ENCODE measurements around the gene RAB22A.

Gene RAB22A

DNA sequence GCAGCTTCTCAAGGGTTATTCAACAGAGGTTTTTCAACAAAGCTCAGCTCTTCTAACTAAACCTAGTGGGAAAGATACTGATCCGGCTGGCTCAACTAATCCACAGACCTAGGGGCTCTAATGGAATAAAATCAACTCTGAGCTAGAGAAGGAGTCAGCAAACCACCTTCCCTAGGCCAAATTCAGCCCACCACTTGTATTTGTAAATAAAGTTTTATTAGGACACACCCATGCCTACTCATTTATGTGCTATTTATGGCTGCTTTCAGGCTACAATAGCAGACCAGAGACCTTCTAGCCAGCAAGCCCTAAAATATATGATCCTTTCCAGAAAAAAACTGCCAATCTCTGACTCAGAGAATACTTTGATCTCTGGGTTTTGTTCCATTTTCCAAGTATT is 6.0 kb upstream of the RAB22A start:
- no peak for DNase-seq (ENCODE audit: low read depth)

GRCh38 chr20:58305061-58305460 is 4.5 kb upstream of the RAB22A start:
- no peak for DNase-seq (ENCODE audit: low read depth)

DNA sequence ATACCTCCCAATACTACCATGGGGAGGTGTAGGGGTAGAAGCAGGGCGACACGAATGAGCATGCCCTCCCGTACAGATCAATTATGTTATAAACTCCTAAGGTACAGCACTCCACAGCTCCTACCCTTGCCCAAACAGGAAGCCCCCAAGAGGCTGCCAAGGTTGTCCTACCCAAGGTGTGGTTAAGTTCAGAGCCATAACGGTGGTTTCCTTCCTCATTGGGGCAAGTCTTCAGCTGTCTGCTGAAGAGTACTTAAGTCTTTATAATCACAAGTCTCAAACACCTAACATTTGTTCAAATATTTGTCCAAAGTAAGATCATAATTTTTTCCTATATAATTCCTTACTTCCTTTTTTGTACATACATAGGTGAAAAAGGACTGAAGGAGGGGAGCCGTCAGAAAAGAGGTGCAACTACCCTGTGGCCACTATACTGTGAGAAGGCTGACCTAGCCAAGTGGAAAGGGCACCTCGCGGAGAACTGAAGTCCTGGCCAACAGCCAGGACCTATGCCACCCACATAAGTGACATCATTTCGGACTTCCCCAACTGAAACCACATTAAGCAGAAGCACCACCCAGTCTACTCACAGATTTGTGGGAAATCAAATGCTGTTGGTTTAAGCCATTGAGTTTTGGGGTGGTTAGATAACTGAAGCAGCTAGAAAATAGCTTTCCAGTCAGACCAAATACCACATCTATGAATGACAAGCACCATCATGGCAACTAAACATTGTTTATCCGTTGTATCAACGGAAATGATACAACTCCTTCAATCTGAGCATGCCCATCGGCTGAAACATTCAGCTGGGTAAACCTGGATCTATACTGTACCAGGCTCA is 2.9 kb upstream of the RAB22A start:
- DNase-seq (ENCODE audit: low read depth), result peak; percentile 50

DNA sequence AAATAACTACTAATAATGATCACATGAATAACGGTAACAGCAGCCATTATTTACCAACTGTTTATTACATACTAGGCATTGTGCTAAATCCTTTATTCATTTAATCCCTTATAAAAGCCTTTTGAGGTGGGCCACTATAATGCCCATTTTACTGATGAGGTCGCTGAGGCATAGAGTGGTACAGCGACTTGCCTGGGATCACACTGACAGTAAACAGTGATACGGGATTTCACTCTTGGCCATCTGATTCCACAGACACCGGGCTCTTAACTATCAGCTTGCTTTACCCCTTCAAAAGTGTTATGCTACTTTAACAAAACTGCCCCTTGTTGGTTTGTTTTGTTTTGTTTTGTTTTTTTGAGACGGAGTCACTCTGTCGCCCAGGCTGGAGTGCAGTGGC is 2.2 kb upstream of the RAB22A start:
- no peak for DNase-seq (ENCODE audit: low read depth)

- no peak for DNase-seq (ENCODE audit: low read depth)
Measured at GRCh38 chr20:58308290-58308679, 1.2 kb upstream of the RAB22A start.

DNA sequence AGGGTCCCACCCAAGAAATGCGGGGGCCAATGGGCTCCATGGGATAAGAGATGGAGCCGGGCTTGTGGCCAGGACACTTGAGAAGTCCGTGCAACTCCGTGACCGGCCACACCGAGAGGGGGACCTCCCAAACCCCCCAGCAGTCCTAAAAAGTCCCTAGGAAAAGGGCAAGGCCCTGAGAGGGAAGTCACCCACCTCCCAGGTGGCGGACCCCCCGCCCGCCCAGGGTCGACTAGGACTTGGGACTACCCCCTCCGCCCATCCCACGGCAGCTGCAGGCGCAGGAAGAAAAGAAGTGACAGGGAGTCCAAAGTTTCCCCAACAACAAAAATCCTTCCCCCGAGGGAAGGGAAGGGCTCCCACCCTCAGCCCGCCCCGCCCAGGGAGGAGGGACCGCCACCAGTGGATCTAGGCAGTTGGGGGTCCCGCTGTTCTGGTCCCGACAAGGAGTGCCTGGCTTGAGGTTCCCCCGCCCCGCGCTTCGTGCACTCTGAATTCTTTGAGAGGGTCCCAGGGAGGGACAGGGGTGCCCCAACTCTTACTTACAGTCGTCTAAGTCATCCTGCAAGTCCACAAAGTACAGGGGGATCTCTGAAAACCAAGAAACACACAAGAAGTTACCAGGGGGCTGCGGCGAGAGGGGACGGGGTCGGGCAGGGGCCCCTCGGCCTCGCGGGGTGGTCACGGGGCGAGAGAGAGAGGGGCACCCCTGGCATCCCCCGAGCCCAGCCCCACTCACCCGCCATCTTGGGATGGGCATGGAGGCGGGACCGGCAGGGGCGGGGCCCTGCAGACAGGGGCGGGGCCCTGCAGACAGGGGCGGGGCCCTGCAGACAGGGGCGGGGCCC is 611 bp upstream of the RAB22A start:
- no peak for DNase-seq (ENCODE audit: low read depth)

- DNase-seq (ENCODE audit: low read depth), result no peak
Measured at GRCh38 chr20:58310291-58310782, 822 bp downstream of the RAB22A start.

DNA sequence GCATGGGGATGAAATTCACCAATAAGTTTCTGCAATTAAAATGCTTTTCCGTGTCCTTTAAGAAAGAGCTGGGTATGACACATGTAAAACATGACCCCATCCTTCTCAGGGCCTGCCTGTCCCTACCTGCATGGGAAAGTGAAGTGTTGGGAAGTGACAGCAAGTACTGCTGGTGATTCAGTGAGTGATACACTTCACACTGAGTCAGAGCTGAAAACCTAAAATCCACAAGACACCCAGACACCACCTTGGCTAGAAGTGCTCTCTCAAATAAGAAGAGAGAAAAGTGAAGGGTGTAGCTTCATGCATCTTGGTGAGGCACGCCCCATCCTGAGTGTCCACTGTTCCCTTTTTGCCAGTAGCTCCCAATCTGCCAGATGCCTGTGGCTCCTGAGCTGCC is 3.3 kb downstream of the RAB22A start:
- no peak for DNase-seq (ENCODE audit: low read depth)

- no peak for DNase-seq (ENCODE audit: low read depth)
Measured at GRCh38 chr20:58313396-58313795, 3.9 kb downstream of the RAB22A start.

DNA sequence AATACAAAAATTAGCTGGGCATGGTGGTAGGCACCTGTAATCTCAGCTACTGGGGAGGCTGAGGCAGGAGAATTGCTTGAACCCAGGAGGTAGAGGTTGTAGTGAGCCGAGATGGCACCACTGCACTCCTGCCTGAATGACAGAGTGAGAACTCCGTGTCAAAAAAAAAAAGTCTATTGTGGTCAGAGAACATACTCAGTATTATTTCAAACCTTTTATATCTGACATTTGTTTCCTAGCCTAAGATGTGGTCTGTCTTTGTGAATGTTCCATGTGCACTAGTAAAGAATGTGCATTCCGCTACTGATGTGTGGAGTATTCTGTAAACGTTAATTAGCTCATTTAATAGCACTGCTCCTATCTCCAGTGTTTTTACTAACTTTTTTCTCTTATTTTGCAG is 11.7 kb downstream of the RAB22A start:
- no peak for DNase-seq (ENCODE audit: low read depth)

- DNase-seq (ENCODE audit: low read depth), result no peak
Measured at GRCh38 chr20:58322083-58322482, 12.6 kb downstream of the RAB22A start.

- DNase-seq (ENCODE audit: low read depth), result no peak
Measured at GRCh38 chr20:58325912-58326311, 16.4 kb downstream of the RAB22A start.

DNA sequence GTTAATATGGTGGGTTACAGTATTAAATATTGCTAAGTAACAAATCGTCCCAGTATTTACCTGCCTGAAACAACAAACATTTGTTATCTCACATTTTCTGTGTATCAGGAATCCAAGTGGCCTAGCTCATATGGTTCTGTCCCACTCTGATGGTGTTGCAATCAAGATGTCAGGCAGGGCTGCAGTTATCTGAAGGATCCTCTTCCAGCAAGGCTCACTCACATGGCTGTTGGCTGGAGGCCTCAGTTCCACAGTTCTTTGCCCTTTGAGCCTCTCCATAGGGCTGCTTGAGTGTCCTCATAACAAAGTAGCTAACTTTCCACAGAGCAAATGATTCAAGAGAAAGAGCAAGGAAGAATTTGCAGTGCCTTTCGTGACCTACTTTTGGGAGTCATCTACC is 17.7 kb downstream of the RAB22A start:
- DNase-seq (ENCODE audit: low read depth), result no peak

DNA sequence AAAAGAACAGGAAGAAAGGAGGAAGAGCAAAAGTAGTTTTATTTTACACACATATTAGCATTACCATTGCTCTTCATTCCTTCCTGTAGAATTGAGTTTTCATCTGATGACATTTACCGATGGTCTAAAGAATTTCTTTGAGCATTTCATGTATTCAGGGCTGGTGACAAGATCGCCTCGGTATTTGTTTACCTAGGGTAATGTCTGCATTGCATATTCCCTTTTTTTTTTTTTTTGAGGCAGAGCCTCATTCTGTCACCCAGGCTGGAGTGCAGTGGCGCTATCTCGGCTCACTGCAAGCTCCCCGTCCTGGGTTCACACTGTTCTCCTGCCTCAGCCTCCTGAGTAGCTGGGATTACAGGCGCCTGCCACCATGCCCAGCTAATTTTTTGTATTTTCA is 19.3 kb downstream of the RAB22A start:
- no peak for DNase-seq (ENCODE audit: low read depth)

DNA sequence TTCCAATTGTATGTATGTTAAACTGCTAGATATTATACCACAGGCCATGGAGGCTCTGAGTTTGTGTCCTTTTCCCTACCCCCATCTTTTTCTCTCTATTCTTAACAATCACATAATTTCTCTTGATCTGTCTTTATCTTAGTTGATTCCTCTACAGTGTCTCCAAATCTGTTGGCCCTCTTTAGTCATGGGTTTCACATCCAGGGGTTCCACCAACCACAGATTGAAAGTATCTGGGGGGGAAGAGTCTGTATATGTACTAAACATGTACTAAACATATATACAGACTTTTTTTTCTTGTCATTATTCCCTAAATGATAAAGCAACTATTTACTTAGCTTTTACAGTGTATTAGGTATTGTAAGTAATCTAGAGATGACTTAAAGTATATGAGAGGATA is 20.2 kb downstream of the RAB22A start:
- DNase-seq (ENCODE audit: low read depth), result no peak

DNA sequence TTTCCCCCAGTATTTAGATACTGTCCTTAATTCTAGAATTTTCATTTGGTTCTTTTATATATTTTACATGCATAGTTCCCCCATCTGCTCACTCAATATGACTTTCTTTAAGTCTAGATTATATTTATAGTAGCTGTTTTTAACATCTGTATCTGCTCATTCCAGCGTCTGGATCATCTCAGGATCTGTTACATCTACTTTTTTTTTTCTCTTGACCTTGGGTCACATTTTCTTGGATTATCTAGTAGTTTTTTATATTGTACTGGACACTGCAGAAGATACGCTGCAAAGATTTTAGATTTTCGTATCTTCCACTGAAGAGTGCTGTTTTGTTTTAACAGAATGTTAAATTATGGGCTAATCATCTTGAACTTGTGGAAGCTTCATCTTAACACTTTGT is 20.7 kb downstream of the RAB22A start:
- no peak for DNase-seq (ENCODE audit: low read depth)

GRCh38 chr20:58330687-58331086 is 21.2 kb downstream of the RAB22A start:
- DNase-seq (ENCODE audit: low read depth), result no peak

GRCh38 chr20:58331961-58332551 is 22.5 kb downstream of the RAB22A start:
- no peak for DNase-seq (ENCODE audit: low read depth)

DNA sequence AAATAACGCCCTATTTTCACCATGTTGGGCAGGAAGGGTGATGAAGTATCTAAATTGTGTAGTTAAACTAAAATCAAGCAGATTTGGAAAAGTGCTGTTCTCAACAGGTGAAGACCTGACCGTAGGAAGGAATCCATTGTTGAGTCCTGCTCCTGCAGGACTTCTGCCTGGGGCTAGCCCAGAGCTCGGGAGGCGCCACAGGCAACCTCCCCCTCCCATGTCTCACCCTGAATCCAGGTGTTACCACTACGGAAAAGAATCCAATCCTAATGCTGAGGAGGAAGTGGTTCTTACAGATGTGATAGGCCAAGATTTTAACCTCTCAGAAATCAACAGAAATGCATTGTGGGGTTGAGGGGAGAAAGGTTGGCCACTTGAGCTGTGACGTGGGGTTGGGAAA is 30.2 kb downstream of the RAB22A start:
- DNase-seq (ENCODE audit: low read depth), result no peak

DNA sequence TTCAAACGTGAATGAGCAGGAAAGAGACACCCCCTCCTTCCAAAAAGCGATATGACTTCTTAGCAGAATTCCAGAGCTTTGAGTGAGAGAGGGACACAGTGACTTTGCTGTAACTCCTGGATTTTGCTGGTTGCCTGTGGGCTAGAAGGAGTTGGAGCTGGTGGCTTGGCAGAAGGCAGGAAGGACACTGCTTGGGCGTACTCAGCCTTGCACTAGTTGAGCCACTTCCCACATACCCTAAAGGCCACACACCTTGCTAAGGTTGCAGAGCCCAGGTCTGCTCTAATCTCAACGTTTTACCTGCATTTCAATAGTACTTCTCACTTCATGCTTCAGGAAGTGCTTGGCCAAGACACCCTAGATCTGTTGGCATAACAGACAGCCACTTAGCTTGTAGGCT is 30.6 kb downstream of the RAB22A start:
- no peak for DNase-seq (ENCODE audit: low read depth)

GRCh38 chr20:58340853-58341252 is 31.3 kb downstream of the RAB22A start:
- no peak for DNase-seq (ENCODE audit: low read depth)

DNA sequence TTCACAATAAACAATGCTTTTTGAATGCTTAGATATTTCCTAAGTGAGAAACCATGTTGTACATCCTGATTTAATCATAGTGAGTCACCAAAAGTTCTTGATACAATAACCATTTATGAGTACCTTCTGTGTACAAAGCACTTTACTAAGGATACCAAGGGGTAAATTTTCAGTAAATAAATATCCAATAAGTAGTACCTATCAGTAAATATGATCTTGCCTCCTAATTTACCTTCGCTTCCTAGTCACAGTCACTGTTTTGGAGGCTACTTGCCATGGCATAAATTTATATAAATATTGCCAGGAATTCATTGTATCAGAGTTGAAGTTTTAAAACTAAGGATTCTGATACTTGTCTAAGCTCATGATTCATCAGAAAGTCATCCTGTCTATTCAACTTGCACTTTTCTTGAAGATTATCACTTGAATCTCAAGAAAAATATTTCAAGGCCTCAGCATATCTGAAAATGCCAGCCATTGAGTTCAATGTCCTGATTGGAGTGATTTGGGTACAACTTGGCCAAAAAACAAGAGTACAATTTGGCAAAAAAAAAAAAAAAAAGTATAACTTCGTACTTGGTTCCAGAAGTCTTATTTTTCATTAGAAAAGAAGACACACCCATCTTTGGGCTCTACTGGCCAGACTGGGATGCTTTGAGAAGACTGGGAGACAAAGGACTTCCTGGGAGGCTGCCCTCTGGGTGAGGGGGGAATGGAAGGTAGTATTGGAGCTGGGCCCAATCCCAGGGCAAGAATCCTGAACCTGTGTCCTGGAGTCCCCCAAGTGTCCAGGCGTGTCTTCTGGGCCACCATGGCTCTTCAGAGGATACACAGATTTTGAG is 32.8 kb downstream of the RAB22A start:
- no peak for DNase-seq (ENCODE audit: low read depth)
